Stimulated activated CD8-positive, alpha-beta memory T cell treated with anti-CD3 and anti-CD28 coated beads, Interleukin-7, amount 100 ng/mL, for 48 hours (primary cell): ENCODE results near the gene DCHS2.
"Not testable (repeated sequence)": the region's sequence is repeated elsewhere in the genome, so short reads cannot be mapped to it uniquely, and the experiment has no call there.

Experiments
- DNase-seq, 2 donors: peaks; one replicate each; pipeline ENCODE4 v3.0.0-alpha.2; 2020; ENCODE audit warnings: low read depth in 1 of 2; ENCODE audit errors: extremely low read depth in 1 of 2

The DCHS2 gene

DNA sequence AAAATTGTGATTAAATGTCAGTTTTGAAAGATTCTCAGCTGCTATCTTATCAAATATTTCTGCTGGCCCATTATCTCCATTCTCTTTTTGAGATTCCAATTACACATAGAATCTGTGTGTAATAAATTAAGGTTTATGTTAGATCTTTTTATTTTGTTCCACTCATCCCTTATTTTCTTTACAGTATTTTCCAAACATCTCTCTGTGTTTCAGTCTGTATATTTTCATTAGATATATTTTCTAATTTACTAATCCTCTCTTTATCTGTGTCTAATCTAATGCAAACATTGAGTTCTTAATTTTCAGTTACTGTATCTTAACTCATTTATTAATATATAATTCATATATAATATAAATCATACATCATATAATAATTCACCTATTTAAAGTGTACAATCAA, 268.7 kb downstream of the DCHS2 start:
- no peak for DNase-seq

DNA sequence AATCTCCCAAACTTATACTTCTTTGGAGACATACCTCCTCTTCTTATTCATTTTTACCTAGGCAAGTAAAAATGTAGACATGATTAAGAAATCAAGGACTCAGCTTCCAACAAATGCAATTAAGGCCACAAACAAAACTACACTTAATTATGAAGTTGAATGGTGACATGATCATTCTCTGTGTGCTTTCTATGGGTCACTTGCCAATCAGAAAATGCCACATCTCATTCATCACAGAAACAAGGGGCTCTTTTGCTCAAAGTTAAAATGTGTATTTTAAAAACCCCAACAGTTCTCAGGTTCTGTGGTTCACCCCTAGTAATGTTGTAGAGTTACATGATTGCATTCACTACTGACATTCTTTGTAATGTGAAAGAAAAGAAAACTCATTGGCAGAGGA, 273.5 kb downstream of the DCHS2 start:
- DNase-seq, result no peak

- not testable (repeated sequence) for DNase-seq
Measured at GRCh38 chr4:154217384-154217783, 274.2 kb downstream of the DCHS2 start.

DNA sequence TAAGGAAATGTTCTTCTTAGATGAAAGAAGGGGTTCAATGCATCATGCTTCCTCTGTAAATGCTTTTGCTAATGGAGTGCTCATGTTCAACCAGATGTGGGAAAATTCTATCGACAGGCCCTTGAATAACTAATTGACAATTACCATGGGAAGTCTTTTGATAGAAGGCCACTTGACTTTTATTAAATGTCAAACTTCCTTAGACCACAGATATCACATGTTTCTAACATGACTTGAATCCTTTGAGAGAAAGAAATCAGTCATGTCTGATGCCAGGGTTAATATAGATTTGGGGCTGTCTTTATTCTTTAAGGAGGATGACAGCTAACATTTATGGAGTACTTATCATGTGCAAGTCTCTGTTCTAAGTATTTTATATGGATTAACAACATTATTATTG, 280.1 kb downstream of the DCHS2 start:
- no peak for DNase-seq

GRCh38 chr4:154208424-154208823, 283.2 kb downstream of the DCHS2 start:
- no peak for DNase-seq

- no peak for DNase-seq
Measured at GRCh38 chr4:154205471-154205870, 286.1 kb downstream of the DCHS2 start.

GRCh38 chr4:154194649-154195048, 296.9 kb downstream of the DCHS2 start:
- DNase-seq, result no peak

DNA sequence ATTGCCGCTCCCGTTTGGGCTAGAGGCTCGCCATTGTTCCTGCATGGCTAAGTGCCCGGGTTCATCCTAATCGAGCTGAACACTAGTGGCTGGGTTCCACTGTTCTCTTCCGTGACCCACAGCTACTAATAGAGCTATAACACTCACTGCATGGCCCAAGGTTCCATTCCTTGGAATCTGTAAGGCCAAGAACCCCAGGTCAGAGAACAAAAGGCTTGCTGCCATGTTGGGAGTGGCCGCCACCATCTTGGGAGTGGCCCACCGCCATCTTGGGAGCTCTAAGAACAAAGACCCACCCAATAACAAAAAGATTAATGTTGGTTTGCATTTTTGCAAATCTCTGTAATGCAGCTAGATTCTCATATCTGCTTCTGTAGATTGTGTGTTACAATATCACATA, 299.0 kb downstream of the DCHS2 start:
- DNase-seq, result no peak

GRCh38 chr4:154189346-154189745, 302.3 kb downstream of the DCHS2 start:
- DNase-seq, result no peak

DNA sequence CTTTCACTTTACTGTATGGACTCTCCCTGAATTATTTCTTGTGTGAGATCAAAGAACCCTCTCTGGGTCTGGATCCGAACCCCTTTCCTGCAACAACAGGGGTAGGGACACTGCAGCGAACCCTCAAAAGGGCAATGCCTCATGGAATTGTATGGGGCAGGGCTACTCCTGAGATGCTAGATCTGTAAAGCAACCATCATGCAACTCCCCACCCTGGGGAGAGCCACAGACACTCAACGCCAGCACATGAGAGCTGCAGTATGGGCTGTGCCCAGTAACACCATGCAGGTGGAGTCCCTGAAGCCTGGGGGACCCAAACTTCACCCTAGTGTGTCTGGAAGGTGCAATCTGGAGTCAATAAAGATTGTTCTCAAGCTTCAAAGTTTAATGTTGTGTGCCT, 304.7 kb downstream of the DCHS2 start:
- DNase-seq, result no peak

DNA sequence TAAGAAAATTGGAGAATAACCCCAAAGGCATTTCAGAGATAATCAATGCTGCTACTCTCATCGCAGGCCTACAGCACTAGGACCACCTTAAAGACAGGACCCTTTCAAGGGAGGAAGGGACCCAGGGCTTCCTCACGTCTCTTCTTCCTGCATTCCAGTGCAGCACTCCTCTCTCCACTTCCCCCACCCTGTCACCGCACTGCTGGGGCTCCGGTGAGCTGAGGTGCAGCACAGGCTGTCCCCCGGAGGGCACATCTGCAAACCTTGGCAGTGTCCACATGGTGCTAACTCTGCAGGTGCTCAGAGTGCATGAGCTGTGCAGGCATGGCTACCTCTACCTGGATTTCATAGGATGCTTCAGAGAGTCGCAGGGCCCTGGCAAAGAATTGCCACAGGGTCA, 305.6 kb downstream of the DCHS2 start:
- no peak for DNase-seq

DNA sequence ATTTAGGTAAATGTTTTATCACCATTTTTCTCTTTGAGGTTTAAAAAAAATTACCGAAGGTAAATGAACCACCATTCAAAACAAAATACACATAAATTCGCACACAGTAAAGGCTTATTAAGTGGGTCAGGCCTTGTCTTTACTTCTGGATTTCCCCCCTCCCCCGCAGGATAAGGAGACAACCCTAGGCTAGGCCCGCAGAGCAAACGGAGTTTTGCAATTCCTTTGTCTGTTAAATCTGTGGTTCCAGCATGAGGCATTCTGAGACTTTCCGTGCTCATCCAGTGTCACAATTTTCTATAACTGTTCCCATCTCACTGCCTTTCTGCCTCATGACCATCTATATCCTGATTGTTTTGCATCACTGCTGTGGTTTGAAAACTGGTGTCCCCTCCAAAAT, 307.4 kb downstream of the DCHS2 start:
- DNase-seq, result no peak

DNA sequence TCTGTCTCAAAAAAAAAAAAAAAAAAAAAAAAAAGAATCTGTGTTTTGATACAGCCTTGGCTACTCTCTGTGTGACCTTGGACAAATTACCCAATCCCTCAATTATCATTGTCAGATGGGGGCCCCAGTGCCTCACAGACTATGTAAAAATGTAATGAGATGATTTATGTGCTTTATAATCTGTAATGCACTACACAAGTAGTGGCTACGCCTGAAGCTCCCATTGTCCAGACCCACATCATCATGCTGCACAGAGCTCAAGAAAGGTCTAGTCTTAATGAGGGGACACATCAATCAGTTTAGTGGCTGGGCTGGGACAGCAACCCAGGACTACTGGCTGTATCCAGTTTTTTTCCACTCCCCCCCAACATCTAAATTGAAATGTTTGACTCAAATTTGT, 308.3 kb downstream of the DCHS2 start:
- no peak for DNase-seq
